Ecto neural progenitor cell (in vitro differentiated cells): ENCODE data around the gene OVCH2.
A peak's percentile ranks its signal among the peaks of the same experiment; 100 is the strongest.
"Not testable (repeated sequence)": the region's sequence is repeated elsewhere in the genome, so short reads cannot be mapped to it uniquely, and the experiment has no call there.

Experiments
- DNase-seq: peaks from one replicate; pipeline ENCODE4 v3.0.0-alpha.2; 2018; ENCODE audit warnings: low spot score

The OVCH2 gene, protein sequence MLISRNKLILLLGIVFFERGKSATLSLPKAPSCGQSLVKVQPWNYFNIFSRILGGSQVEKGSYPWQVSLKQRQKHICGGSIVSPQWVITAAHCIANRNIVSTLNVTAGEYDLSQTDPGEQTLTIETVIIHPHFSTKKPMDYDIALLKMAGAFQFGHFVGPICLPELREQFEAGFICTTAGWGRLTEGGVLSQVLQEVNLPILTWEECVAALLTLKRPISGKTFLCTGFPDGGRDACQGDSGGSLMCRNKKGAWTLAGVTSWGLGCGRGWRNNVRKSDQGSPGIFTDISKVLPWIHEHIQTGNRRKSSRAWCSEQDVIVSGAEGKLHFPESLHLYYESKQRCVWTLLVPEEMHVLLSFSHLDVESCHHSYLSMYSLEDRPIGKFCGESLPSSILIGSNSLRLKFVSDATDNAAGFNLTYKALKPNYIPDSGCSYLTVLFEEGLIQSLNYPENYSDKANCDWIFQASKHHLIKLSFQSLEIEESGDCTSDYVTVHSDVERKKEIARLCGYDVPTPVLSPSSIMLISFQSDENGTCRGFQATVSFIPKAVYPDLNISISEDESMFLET

GRCh38 chr11:7706377-7706776 lies at the start of gene OVCH2:
Gene OVCH2, minus strand, starts transcription at chr11:7706477. Its CDS starts 83 bp downstream, at chr11:7706394.
- DNase-seq: no peak

DNA sequence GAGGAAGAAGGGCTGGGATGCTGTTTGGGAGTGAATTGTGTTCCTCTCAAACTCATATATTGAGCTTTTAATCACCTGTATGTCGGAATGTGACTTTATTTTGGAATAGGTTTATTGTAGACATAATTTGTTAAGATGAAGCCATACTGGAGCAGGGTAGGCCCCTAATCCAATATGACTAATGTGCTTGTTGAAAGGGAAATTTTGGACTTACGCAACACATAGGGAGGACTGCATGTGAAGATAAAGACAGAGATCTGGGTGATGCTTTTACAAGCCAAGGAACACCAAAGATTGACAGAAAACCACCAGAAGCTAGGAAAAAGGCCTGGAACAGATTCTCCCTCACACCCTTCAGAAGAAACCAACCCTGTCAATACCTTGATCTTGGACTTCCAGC lies 43.2 kb upstream of the OVCH2 start:
- DNase-seq: no peak

GRCh38 chr11:7734767-7735166 lies 28.5 kb upstream of the OVCH2 start:
- DNase-seq: not testable (repeated sequence)

DNA sequence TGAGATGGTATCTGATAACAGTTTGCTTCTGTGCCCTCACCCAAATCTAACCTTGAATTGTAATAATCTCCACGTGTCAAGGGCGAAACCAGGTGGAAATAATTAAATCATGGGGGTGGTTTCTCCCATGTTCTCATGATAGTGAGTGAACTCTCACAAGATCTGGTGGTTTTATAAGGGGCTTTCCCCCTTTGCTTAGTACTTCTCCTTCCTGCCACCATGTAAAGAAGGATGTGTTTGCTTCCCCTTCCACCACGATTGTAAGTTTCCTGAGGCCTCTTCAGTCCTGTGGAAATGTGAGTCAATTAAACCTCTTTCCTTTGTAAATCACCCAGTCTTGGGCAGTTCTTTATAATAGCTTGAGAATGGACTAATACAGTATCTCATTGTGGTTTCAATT lies 8.5 kb upstream of the OVCH2 start:
- DNase-seq: no peak

DNA sequence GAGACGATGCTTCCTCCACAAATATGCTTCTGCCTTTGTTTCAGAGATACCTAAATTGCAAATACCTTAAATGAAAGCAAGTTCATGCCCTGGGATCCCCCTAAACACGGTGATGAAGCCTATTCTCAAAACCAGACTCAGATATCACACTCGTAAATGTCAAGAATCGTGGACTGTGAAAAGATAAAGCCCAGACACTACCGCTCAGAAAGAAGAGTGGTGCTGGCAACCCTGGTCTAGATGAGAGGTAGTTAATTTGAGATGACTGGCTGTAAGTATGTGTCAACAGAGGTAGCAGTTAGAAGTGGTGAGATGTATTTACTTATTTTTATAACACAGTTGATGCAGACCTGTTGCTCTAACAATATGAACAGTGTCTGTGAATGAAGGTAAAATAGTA lies 2.5 kb downstream of the OVCH2 start:
- no peak for DNase-seq

DNA sequence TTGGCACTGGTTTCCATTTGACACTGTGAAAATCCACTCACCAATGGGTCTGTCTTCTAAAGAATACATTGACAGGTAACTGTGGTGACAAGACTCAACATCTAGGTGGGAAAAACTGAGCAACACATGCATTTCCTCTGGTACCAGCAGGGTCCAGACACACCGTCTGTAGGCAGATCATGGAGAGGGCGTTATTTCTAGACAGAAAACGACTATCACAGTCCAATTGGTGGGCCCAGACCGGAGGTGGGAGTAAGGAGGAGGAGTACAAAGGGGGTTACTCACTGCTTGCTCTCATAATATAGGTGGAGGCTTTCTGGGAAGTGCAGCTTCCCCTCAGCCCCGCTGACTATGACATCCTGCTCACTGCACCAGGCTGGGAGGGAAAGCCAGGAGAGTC lies 9.9 kb downstream of the OVCH2 start:
- no peak for DNase-seq

DNA sequence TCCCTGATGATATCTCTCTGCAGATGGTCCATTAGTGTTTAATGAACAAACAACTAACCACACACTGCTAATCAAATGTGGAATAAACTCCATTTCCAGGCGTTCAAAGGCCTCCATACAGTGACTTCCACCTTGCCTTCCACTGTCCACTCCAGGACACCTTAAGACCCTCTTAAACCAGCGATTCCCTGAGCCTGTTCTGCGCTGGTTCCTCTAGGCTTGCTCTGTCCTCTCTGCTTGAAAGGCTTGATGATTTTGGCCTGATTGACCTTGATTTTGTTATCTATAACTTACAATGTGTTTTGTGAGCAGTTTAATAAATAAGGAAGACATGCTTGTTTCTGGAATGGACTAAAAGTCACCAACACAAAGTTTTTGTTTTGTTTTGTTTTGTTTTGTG lies 12.0 kb downstream of the OVCH2 start:
- no peak for DNase-seq

- no peak for DNase-seq
These were observed 13.9 kb downstream of the OVCH2 start for GRCh38 chr11:7692426-7692825.

GRCh38 chr11:7691759-7692350 lies 14.4 kb downstream of the OVCH2 start:
- DNase-seq: no peak

- no peak for DNase-seq
These were observed 15.6 kb downstream of the OVCH2 start for GRCh38 chr11:7690648-7691047.

- no peak for DNase-seq
These were observed 17.0 kb downstream of the OVCH2 start for GRCh38 chr11:7689239-7689638.

DNA sequence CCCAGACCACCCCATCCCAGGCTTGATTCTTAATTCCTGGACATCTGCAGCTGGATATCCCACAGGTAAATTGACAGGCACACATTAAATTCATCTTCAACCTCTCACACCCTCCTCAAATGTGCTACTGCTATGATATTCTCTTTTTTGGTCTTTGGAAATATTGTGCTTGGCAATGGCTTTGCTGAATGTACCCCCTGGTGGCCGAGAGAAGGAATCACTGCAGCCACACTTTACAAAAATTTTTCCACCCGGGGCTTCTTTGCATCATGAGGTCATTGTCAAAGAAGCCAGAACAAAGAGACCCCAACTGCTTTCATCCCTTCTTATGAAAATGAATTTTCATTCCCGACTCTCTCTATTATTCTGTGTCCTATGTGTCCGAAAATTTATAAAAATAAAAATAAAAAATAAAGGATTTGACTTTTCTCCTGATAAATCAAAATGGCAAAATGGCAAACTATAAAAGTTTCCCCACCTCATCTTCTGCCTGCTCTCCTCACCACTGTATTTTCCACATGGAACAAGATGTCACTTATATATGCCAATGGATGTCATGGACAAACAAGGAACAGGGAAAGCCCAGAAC lies 17.9 kb downstream of the OVCH2 start:
- no peak for DNase-seq

- no peak for DNase-seq
These were observed 18.9 kb downstream of the OVCH2 start for GRCh38 chr11:7687386-7687785.

DNA sequence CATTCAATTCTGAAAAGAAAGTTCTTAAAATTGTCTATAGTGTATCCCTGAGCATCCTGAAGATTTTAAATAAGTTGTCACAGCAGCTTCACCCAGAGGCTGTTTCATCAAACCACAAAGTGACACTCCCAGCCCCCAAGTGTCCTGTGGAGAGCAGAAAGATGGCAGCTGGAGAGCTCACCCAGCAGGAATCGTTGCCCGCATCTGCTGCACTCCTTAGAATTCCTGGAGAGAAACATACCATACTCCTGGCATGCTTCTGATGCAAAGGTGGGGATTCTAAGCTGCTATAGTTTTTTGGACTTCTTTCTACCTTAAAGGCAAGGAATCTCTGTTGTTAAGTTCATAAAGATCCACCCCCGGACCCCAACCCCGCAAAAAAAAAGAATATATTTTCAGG lies 19.5 kb downstream of the OVCH2 start:
- no peak for DNase-seq

- no peak for DNase-seq
These were observed 22.7 kb downstream of the OVCH2 start for GRCh38 chr11:7683571-7683970.

DNA sequence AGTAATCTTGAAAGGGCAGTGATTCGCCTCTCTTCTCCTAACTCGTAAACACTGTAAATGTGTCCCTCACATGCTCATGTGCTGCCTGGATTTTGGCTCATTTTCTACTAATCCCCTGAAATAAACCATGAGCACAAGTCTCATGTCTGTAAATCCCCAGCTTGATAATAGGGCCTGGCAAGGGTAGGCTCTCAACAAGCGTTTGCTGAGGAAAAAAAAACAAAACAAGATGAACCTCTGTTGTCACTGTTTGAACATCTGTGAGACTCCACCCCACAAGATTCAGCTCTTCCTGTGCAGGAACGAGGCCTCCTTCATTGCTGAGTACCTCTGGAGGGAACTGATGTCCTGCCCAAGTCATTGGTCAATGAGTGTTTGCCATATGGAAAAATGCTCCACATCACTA lies 28.5 kb downstream of the OVCH2 start:
- DNase-seq: no peak

DNA sequence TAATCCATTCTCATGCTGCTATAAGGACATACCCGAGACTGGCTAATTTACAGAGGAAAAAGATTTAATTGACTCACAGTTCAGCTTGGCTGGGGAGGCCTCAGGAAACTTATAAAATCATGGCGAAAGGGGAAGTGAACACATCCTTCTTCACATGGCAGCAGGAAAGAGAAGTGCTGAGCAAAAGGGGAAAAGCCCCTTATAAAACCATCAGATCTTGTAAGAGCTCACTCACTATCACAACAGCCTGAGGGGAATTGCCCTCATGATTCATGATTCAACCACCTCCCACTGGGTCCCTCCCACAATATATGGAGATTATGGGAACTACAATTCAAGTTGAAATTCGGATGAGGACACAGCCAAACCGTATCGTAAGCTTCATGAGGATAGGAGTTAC lies 29.2 kb downstream of the OVCH2 start:
- DNase-seq: no peak

DNA sequence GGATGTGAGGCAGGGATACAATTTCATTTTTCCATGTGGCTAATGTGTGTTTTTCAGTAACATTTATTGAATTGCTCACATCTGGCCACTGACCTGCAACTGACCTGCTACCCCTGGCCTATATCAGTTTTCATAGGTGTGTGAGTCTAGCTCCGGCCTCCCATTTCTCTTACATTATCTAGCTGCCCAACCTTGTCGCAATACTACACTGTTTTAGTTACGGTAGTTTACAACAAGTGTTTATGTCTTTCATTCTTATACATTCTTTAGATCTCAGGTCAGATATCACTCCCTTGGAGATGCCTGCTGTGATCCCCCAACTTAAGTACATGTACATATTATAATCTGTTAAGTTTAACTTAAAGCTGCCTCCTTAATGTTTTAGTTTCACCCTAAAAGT lies 30.6 kb downstream of the OVCH2 start:
- no peak for DNase-seq

DNA sequence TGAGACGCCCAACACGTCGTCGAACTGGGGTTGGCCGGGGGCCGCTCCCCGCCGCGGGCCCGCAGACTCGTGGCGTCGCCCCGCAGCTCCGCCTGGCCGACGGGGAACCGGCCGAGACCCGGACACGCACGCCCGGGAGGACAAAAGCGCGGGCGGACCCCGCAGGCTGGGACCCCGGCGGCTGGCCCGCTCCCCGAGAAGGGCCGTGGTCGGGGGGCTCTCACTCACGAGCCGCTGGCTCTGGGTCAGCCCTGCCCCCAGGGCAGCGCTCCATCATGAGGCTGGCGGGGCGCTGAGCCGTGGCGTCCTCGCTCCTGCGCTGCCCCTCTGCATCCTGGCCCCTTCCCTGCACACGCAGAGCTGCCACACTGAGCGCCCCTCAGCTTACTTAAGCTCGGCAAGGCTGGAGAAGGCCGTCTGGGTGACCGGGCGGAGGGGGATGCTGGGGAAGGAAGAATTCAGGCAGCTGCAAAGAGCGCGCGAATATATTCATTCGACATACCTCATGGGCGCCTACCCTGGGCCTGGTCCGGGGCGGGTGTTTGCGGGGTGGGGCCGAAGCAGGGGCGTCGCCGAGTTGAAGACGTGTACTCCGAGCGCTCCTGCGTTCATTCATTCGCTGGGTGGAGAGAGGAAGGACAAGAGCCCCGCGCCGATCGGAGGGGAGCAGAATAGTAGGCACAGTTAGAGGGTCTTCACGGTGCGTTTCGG lies 32.4 kb downstream of the OVCH2 start:
- peak; percentile 86 for DNase-seq

- no peak for DNase-seq
These were observed 33.1 kb downstream of the OVCH2 start, which contains the start of gene CYB5R2 for GRCh38 chr11:7672960-7673723. Gene CYB5R2, minus strand, starts transcription at chr11:7673500. Its CDS starts 675 bp downstream, at chr11:7672825.

- no peak for DNase-seq
These were observed 33.9 kb downstream of the OVCH2 start for GRCh38 chr11:7672276-7672959.
